Stimulated activated effector memory CD8-positive, alpha-beta T cell treated with anti-CD3 and anti-CD28 coated beads, Interleukin-12 subunit alpha, Interleukin-12 subunit beta, amount 100 ng/mL, for 72 hours (primary cell): Measurements from ENCODE around the gene TAF13.

Experiments used
- ATAC-seq: fragments of 150-1000 bp; cut with Tn5 transposase; 2 replicates; pipeline ENCODE4 v1.10.0; 2021
- DNase-seq, 2 donors: peaks; one replicate each; pipeline ENCODE4 v3.0.0; 2021 to 2022; ENCODE audit warnings: low spot score in 2 of 2
- H3K27ac Mint-ChIP-seq: one replicate; pipeline ENCODE4 v1.8.0; 2022; ENCODE audit warnings: mild to moderate bottlenecking, mixed read lengths
- H3K36me3 Mint-ChIP-seq: one replicate; pipeline ENCODE4 v1.8.0; 2022; ENCODE audit warnings: mild to moderate bottlenecking, mixed read lengths
- H3K4me1 Mint-ChIP-seq: one replicate; pipeline ENCODE4 v1.8.0; 2022; ENCODE audit warnings: mixed read lengths
- H3K4me3 Mint-ChIP-seq: one replicate; pipeline ENCODE4 v1.8.0; 2022; ENCODE audit warnings: mild to moderate bottlenecking, mixed read lengths
- H3K9me3 Mint-ChIP-seq: one replicate; pipeline ENCODE4 v1.8.0; 2022; ENCODE audit warnings: mixed read lengths

The TAF13 gene

DNA sequence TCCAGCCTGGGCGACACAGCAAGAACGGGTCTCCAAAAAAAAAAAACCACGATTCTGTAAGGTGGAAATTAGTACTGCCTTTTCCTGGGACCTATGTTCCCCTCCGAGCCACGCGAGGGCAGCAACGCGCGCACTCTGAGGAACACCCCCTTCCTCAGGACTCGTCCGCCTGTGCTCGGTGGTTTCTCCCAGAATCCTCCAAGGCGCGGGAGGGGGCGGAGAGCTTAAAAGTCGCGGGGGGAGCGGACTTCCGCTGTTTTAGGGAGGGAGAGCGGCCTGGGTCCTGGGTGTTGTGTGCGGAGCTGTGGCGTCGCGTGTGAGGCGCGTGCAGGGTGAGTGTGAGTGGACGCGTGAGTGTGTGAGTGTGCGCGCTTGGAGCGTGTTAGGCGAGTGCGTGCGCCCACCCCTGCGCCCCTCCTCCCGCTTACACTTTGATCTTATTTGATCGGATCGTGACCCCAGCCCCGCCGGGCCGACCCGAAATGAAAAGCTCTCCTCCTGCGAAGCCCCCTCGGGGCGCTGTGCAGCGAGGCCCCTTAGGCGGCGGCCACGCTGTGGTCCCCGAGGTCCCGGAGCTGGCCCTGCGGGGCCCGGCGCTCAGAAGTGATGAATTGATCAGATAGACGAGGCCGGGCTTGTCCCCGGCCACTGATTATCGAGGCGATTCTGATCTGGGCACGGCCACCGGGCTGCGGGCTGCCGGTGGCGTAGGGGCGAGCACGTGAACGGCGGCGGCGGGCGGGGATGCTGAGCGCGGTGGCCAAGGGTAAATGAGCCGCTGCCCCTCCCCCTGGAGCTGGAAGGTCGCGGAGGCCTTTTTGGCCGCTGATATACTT, 24.4 kb upstream of the TAF13 start:
- peak; percentile 94 for ATAC-seq
- peaks cover 59% of the 10 kb centered on the region for H3K36me3 Mint-ChIP-seq
- DNase-seq, result peak; percentile 92 to 98
- no peaks in the 10 kb centered on the region for H3K9me3 Mint-ChIP-seq
- H3K4me3 Mint-ChIP-seq, result peak overlapping the region; percentile 99
- H3K4me1 Mint-ChIP-seq, result peaks cover 6% of the 10 kb centered on the region
- peak overlapping the region; percentile 99 for H3K27ac Mint-ChIP-seq

DNA sequence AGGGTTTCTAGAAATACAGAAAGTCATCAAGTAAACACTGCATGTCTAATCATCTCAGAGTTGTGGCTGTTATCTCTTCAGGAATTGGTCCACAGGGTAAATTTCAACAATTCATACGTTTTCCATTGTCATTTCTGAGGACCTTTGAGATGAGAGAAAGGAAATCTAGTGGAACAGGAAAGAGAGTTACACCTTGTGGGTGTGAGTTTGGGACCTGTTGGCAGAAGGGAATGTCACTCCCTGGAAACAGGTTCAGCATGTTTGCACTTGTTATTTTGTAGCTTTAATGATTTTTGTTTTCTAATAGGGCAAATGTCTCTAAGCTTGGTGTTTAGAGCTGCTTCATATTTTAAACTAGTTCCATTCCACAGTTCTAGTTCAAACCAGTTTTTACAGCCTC, 20.3 kb upstream of the TAF13 start:
- Mint-ChIP-seq H3K9me3 (no peaks in the 10 kb centered on the region), H3K36me3 (peaks cover 70% of the 10 kb centered on the region), H3K4me1 (peaks cover 18% of the 10 kb centered on the region), H3K4me3 (no peak overlapping the region), H3K27ac (no peak overlapping the region)
- DNase-seq, result no peak
- no peak for ATAC-seq

DNA sequence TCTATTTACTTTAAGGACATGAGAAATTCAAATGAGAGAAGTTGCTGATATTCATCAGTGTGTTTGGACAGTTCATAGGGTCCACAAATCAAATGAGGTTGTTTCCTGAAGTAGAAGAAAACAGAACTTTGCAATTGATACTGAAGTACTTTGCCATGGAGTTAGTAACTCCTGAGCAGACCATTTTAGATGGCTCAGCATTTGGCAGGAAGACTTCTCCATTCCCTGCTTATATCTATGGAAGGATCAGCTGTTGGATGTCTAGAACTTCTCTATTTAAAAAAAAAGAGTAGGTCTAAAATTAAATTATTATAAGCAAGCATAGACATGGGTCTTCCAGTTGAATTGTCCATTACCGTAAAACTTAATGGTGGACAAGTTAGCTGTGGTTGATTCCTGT, 19.8 kb upstream of the TAF13 start:
- ATAC-seq, result no peak
- peaks cover 70% of the 10 kb centered on the region for H3K36me3 Mint-ChIP-seq
- no peaks in the 10 kb centered on the region for H3K9me3 Mint-ChIP-seq
- no peak for DNase-seq
- H3K4me1 Mint-ChIP-seq, result peaks cover 18% of the 10 kb centered on the region
- H3K27ac Mint-ChIP-seq, result no peak overlapping the region
- no peak overlapping the region for H3K4me3 Mint-ChIP-seq

DNA sequence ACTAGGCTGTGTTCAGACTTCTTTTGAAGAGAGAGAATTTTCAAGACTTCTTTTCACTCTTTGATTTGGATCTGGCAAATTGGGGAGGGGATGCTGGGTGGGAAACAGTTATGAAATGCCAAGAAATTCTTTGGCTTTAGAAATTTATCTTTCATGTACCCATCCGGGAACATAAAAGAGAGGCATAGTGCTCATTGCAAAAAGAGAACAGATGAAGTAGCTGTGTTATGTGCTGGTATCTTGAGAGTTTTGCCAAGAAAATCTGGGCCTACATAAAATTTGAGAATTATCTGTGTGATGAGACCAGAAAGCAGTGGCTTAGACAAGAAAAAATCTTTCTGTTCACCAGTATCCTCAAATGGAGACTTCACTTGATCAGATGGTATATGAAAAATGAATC, 19.1 kb upstream of the TAF13 start:
- no peak overlapping the region for H3K4me3 Mint-ChIP-seq
- DNase-seq (no peak), ATAC-seq (no peak)
- no peak overlapping the region for H3K27ac Mint-ChIP-seq
- H3K9me3 Mint-ChIP-seq, result no peaks in the 10 kb centered on the region
- peaks cover 62% of the 10 kb centered on the region for H3K36me3 Mint-ChIP-seq
- H3K4me1 Mint-ChIP-seq, result peaks cover 14% of the 10 kb centered on the region

DNA sequence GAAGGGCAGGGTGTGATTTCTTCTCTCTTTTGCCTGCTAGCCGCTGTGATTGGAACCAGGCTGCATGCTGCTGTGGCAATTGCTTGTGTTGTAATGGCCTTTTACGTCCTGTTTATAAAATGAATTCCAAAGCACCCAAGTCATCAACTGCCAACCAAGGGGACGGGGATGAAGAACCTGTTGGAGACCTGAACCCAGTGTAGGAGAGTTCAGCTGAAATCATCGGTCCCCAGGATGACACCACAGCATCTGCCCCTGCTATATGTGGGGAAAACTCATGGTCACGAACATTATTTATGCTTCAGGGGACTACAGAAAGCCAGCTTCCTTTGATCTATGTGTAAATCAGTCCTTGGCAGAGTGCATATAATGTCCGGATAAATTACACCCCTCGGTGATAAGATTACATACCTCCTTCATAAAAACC, 18.6 kb upstream of the TAF13 start:
- Mint-ChIP-seq H3K4me1 (peaks cover 12% of the 10 kb centered on the region), H3K36me3 (peaks cover 57% of the 10 kb centered on the region), H3K9me3 (no peaks in the 10 kb centered on the region), H3K4me3 (no peak overlapping the region), H3K27ac (no peak overlapping the region)
- DNase-seq (no peak), ATAC-seq (no peak)

DNA sequence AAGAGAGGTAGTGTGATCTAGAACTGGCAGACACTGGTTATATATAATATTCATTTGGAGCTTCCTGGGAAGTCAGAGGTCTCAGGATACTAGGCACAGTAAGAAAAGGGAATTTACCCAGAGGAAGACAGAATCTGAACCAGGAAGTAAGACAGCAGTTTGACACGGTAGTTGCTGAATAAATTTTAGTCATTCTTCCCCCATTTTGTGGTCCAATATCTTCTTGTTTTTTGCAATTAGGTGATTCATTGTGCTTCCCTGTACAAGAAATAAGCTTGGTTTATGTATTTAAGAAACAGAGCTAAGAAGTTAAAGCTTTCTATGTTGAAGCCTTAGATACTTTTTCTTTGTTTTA, 16.0 kb upstream of the TAF13 start:
- no peak for DNase-seq
- Mint-ChIP-seq H3K27ac (peak overlapping the region; percentile 94), H3K4me1 (peaks cover 12% of the 10 kb centered on the region), H3K36me3 (peaks cover 56% of the 10 kb centered on the region), H3K9me3 (no peaks in the 10 kb centered on the region), H3K4me3 (peak overlapping the region; percentile 95)
- peak; percentile 37 for ATAC-seq

DNA sequence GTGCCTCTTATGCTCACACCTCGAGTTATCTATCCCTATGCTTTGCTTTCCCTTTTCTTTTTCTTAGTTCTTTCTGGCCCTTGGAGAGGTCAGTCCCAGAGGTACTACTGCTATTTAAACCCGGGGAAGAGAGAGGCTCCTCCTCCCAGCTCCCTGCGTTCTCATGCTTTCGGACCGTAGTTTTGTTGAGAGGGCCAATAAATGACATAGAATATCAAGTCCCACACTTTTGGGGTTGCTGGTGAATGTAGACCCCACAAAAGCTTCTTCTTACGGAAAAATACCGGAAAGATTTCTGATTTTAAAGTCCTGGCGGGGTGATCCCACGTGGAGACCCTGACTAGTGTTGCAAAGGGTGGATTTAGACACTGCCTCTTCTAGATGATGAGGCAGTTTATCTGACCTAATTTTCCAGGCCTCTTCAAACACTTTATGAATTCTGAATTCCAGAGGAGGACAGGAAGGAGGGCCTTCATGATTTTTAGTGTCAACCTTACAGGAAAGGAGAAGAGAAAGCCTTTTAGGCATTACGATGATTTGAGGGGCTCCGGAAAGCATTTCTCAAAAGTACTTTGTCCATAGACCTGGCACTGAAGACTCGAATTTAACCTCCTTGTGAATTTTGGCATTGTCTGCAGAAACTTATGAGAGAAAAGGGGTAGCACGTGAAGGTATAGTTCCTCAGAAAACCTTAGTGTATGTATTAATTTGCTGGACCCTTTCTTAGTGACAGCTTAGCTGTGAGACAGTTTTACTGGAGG, 15.5 kb upstream of the TAF13 start:
- Mint-ChIP-seq H3K4me1 (peaks cover 12% of the 10 kb centered on the region), H3K27ac (peak overlapping the region; percentile 94), H3K9me3 (no peaks in the 10 kb centered on the region), H3K36me3 (peaks cover 56% of the 10 kb centered on the region), H3K4me3 (peak overlapping the region; percentile 95)
- peak; percentile 74 for ATAC-seq
- DNase-seq, result no peak

DNA sequence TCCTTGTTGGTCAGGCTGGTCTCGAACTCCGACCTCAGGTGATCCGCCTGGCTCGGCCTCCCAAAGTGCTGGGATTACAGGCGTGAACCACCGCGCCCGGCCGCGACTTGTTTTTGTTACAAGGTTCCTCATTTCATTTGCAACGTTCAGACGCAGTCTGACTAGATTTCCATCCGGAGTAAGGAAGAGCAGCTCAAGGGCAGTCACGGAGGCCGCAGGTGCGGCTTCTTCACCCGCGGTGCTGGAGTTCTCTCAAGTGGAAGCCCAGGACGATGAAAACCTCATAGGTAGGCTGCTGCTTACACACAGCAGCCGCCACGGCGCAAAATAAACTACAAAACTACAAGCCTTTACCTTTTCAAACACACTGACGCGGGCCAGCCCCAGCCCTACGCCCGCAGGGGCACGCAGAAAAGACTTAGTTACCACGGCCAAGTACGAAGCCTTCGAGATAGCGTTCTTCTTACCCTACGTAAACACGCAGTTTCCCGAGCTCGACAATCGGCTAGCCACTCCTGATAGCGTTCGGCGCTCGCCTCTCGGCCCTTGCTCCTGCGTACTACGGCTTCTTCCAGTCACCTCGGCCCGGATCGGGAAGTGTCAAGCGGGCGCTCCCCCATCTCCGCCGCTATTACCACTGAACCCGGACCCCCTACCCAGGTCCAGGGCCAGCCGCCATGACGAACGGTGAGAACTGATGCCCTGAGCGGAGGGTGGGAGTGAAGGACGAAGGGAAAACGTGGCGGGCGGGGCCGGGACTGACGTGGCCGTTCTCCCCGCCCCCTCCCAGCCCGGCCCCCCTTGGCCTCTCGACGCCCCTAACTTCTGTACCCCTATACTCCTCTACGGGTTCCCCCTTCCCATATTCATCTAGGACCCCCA, 14.6 kb upstream of the TAF13 start, which contains the start of gene TMEM167B:
TSS of gene TMEM167B (plus strand) at position 569 of the 882 bp plus-strand sequence. CDS start at position 678, 109 bp downstream.
- DNase-seq (peak; percentile 73 to 94), ATAC-seq (peak; percentile 97)
- peaks cover 12% of the 10 kb centered on the region for H3K4me1 Mint-ChIP-seq
- no peaks in the 10 kb centered on the region for H3K9me3 Mint-ChIP-seq
- peaks cover 47% of the 10 kb centered on the region for H3K36me3 Mint-ChIP-seq
- H3K27ac Mint-ChIP-seq, result peak within 1 kb of the TSS; percentile 94
- peak within 1 kb of the TSS; percentile 95 for H3K4me3 Mint-ChIP-seq

DNA sequence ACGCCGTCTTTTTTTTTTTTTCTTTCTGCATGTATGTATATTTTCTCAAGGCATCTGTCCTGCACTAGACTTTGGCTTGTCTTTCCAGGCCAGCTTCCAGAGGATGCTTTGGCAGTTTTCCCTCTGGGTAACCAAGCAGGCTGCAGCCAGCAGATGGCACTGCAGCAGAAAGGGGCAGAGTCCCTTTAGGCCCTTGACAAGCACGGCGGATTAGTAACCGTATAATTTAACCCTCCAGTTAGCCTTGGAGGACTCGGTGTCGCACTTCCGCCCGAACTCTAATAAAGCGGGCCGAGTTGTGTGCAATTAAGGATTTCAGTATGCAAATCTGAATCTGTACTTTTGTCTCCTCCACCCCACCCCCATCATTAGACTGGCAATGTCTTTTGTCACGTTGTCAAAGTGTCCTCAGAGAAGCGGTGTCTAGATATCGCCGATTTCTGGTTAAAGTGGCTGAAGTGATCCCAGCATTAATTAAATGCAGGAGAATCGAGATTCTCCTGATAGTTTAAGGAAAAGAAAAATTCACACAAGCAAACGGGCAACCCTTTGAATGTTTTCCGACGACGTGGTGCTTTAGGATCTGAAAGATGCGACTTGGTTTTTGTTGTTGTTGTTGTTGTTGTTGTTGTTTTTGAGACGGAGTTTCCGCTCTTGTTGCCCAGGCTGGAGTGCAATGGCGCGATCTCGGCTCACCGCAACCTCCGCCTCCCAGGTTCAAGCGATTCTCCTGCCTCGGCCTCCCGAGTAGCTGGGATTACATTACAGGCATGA, 13.6 kb upstream of the TAF13 start:
- Mint-ChIP-seq H3K27ac (peak overlapping the region; percentile 94), H3K9me3 (no peaks in the 10 kb centered on the region)
- no peak for DNase-seq

DNA sequence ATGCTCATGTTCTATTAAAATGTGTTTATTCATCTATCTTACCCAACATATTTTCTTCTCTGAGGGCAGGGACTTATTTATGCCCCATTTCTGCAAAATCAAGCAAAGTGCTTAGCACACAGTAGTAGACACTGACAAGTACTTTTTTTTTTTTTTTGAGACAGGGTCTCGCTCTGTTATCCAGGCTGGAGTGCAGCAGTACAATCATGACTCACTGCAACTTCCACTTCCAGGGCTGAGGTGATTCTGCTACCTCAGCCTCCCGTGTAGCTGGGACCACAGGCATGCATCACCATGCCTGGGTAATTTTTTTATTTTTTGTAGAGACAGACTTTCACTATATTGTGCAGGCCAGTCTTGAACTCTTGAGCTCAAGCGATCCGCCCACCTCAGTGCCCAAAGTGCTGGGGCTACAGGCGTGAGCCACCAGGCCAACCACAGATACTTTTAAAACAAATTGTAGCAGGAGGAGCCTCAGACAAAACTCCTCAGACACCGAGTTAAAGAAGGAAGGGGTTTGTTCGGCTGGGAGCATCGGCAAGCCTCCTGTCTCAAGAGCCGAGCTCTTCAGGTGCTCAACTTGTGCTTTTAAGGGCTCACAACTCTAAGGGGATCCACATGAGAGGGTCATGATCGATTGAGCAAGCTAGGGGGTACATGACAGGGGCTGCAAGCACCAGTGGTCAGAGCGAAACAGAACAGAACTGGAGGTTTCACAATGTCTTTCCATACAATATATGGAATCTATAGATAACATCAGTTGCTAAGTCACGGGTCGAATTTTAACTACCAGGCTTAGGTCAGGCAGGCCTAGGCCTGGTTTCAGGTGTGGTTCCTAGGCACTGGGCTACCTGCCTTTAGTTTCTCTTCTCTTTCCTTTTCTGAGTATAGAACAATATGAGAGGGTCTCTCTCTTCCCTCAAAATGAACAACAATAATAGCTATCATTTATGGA, 9.0 kb upstream of the TAF13 start:
- H3K27ac Mint-ChIP-seq, result peak overlapping the region; percentile 66
- H3K36me3 Mint-ChIP-seq, result no peaks in the 10 kb centered on the region
- ATAC-seq, result peak; percentile 16
- H3K4me1 Mint-ChIP-seq, result no peaks in the 10 kb centered on the region
- no peaks in the 10 kb centered on the region for H3K9me3 Mint-ChIP-seq
- no peak for DNase-seq
- no peak overlapping the region for H3K4me3 Mint-ChIP-seq

More for the DNA sequence above, 13.6 kb upstream of the TAF13 start:
- Mint-ChIP-seq H3K4me1 (peaks cover 12% of the 10 kb centered on the region), H3K36me3 (peaks cover 37% of the 10 kb centered on the region), H3K4me3 (peak overlapping the region; percentile 95)
- no peak for ATAC-seq

DNA sequence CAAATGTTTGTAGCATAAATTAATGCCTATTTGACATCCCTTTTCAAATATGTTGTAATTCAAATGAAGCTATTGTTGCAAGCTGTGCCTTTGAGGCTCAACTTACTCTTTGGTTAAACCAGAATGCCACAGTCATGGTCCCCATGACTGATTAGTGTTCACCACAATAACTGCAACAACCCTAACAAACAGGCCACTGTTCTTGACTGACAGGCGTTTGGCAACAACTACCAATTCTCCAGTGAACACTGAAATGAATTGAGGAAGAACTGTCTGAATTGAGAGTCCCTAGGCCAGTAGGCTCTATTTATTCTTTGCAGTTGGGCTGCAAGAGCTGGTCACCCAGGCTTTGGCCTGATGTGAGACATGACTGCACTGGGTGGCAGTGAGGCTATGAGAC, 8.1 kb upstream of the TAF13 start:
- Mint-ChIP-seq H3K9me3 (no peaks in the 10 kb centered on the region), H3K4me3 (no peak overlapping the region), H3K4me1 (no peaks in the 10 kb centered on the region), H3K27ac (no peak overlapping the region), H3K36me3 (no peaks in the 10 kb centered on the region)
- DNase-seq (no peak), ATAC-seq (no peak)

DNA sequence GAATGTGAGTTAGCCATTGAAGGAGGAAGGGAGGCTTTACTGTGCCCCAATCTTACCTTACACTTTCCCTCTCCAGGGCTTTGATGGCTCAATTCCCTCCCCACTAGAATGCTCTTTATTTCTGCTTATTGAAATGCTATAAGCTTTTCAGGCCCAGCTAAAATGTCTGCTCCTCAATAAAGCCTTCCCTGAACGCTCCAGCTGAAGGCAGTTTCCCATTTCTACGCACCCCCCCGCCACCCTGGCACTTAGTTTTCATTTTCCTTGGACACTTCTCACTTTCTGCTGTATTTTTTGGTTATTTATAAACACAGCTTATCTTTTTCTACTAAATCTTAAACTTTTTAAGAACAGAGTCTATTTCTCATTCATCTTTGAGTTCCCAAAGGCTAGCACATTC, 7.7 kb upstream of the TAF13 start:
- H3K36me3 Mint-ChIP-seq, result no peaks in the 10 kb centered on the region
- no peaks in the 10 kb centered on the region for H3K4me1 Mint-ChIP-seq
- no peak for DNase-seq
- no peak overlapping the region for H3K27ac Mint-ChIP-seq
- no peaks in the 10 kb centered on the region for H3K9me3 Mint-ChIP-seq
- ATAC-seq, result no peak
- no peak overlapping the region for H3K4me3 Mint-ChIP-seq

DNA sequence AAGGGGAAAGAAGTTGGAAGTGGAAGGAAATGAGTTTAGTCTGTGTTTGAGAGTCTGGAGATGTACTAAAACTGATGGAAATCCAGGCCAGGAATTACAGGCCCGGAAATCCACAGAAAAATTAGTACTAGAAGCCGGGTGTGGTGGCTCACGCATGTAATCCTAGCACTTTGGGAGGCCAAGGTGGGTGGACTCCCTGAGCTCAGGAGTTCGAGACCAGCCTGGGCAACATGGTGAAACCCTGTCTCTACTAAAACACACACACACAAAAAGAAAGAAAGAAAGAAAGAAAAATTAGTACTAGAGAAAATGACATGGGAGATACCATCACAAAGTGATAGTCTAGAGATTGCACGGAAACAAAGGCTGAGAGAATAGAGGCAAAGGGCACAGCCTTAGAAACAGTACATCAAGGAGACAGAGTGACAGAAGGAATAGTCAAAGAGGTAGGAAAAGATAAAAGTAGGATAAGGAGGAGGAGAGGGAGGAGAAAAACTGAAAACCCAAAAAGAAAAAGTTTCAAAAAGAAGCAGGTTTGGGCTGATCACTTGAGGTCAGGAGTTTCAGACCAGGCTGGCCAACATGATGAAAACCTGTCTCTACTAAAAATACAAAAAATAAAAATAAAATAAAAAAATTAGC, 4.8 kb upstream of the TAF13 start:
- H3K27ac Mint-ChIP-seq, result no peak overlapping the region
- ATAC-seq, result no peak

More for the DNA sequence above, 4.8 kb upstream of the TAF13 start:
- Mint-ChIP-seq H3K36me3 (peaks cover 8% of the 10 kb centered on the region), H3K4me1 (peaks cover 7% of the 10 kb centered on the region), H3K4me3 (no peak overlapping the region), H3K9me3 (no peaks in the 10 kb centered on the region)
- DNase-seq, result no peak
